ENCODE results near the gene MTX1.
A peak's percentile ranks its signal among the peaks of the same experiment; 100 is the strongest.

MTX1 gene

GRCh38 chr1:155254228-155254713, 45.8 kb downstream of the MTX1 start:
- no peak for TF ChIP-seq CTCF (IDR thresholded peaks at IDR 0.05; ENCODE audit: control insufficient read depth, insufficient read depth, low read depth, low read length, missing control alignments)
- H3K4me3 ChIP-seq (ENCODE audit: control insufficient read depth, low read depth, low read length), result peak overlapping the region; percentile 62
- DNase-seq (ENCODE audit: low read depth), result no peak

DNA sequence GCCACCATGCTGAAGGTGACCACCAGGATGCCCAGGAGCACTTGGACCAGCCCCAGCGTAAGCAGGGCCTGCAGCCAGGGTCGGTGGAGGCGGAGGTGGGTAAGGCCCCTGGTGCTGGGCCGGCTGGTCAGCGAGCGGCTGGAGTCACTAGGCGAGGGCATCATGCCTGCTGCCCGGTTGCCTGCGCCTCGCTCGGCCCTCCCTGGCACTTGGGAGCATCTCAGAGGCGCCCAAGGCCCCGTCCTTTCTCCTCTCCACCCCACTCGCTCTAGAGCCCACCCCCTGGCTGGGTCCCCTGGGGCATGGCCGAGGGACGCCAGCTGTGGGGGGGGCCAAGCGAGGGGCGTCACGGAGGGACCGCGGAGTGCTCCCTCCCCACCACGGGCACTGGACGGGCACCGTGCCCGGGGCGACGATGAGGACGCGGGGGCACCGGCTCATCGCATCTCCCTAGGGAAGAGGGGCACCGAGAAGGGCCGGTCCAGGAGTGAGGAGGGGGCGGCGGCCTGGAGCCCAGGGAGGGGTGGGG, 46.3 kb downstream of the MTX1 start:
- H3K4me3 ChIP-seq (ENCODE audit: control insufficient read depth, low read depth, low read length), result peak overlapping the region; percentile 62
- DNase-seq (ENCODE audit: low read depth), result no peak
- no peak for TF ChIP-seq CTCF (IDR thresholded peaks at IDR 0.05; ENCODE audit: control insufficient read depth, insufficient read depth, low read depth, low read length, missing control alignments)

- peak; percentile 10 for TF ChIP-seq CTCF (IDR thresholded peaks at IDR 0.05; ENCODE audit: control insufficient read depth, insufficient read depth, low read depth, low read length, missing control alignments)
- H3K4me3 ChIP-seq (ENCODE audit: control insufficient read depth, low read depth, low read length), result peak within 1 kb of the TSS; percentile 62
- DNase-seq (ENCODE audit: low read depth), result no peak
Measured at GRCh38 chr1:155255243-155256007, 46.9 kb downstream of the MTX1 start, which contains the start of gene ENTREP3. TSS of gene ENTREP3 (minus strand) at chr1:155255483. CDS start at chr1:155254877, 606 bp downstream.

DNA sequence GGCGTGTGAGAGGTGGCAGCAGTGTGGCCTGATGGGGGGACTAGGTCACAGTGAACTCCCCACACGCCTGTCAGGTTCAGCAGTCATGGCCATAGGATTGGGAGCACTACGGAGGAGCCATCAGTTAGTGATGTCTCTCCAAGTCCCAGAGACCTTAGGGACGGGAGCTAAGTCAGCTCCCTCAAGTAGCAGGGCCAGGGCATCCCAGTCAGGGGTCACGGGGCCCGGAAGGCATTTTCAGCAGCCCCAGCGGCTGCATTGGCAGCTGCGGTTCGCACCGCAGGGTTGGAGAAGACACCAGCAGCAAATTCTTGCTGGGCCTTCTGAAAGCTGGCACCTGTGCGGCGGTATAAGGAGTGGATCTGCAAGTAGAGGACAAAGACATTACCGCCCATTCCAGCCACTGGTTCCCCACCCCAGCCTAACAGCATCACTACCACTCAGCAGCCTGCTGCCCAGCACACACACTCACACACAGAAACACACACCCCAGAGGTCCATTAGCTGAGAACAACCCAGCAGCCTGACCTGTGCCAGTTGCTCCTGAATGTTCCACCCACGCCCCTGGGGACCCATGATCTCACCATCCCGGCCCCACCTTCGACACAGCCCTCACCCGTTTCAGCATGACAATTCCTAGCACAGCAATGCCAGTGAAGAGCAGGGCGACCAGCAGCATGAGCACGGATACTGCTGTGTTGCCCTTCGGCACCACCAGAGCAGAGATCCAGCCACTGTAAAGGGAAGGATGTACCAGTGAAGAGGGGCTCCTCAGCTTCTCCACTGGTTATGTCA, 47.8 kb downstream of the MTX1 start:
- H3K4me3 ChIP-seq (ENCODE audit: control insufficient read depth, low read depth, low read length), result peak overlapping the region; percentile 62
- TF ChIP-seq CTCF (IDR thresholded peaks at IDR 0.05; ENCODE audit: control insufficient read depth, insufficient read depth, low read depth, low read length, missing control alignments), result no peak
- no peak for DNase-seq (ENCODE audit: low read depth)

DNA sequence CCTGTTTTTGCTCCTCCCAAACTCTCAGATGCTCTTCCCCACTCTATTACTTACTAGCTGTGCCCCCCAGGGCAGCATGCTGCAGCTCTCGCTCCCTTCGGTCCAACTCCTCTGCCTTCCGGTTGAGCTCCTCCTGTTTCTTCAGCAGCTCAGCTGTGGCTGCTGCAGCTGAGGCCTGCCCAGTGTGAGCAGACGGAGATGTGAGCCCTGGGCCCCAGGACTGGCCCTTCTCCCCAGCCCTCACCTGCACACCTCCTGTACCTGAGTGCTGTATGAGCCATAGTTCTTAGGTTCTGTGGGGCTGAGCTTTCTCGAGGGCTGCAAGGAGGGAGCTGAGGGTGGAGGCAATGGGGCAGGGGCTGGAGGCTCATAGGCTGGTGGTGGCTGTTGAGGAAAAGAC, 51.8 kb downstream of the MTX1 start:
- no peak for TF ChIP-seq CTCF (IDR thresholded peaks at IDR 0.05; ENCODE audit: control insufficient read depth, insufficient read depth, low read depth, low read length, missing control alignments)
- no peak overlapping the region for H3K4me3 ChIP-seq (ENCODE audit: control insufficient read depth, low read depth, low read length)
- DNase-seq (ENCODE audit: low read depth), result no peak

- peak overlapping the region; percentile 81 for H3K4me3 ChIP-seq (ENCODE audit: control insufficient read depth, low read depth, low read length)
- no peak for TF ChIP-seq CTCF (IDR thresholded peaks at IDR 0.05; ENCODE audit: control insufficient read depth, insufficient read depth, low read depth, low read length, missing control alignments)
- DNase-seq (ENCODE audit: low read depth), result no peak
Measured at GRCh38 chr1:155261493-155261851, 53.0 kb downstream of the MTX1 start.

Measured in AG09309 (cell line).